Neural cell (in vitro differentiated cells): Measurements from ENCODE around the gene CFAP20DC. TPM values are rescaled to one million over a fixed set of nuclear protein-coding genes. Genes with fewer than 3 reads are reported as not detected.

Experiments
- H2AFZ ChIP-seq: fragments of 200-600, 300-800 bp; sonication (generic), shearing (Covaris generic); 2 replicates; pipeline ENCODE4 v1.6.0; 2014; ENCODE audit warnings: low read depth, mild to moderate bottlenecking, antibody characterized with exemption, low read length, moderate library complexity
- H3F3A ChIP-seq: fragments of 200-600 bp; shearing (Covaris generic); 2 replicates; pipeline ENCODE4 v1.6.1; 2016; ENCODE audit warnings: mild to moderate bottlenecking, moderate library complexity, mixed read lengths, antibody characterized with exemption, low read length; ENCODE audit not compliant: insufficient read depth, poor library complexity, severe bottlenecking
- H3K27ac ChIP-seq: fragments of 200-600, 300-800 bp; sonication (generic), shearing (Covaris generic); 2 replicates; pipeline ENCODE4 v1.5.1; 2014; ENCODE audit warnings: mild to moderate bottlenecking, low read length, moderate library complexity
- H3K27me3 ChIP-seq: fragments of 300-800, 200-600 bp; sonication (generic), shearing (Covaris generic); 2 replicates; pipeline ENCODE4 v1.6.0; 2014; ENCODE audit warnings: mild to moderate bottlenecking, low read depth, low read length, moderate library complexity; ENCODE audit not compliant: insufficient read depth
- H3K36me3 ChIP-seq: fragments of 300-800, 200-600 bp; sonication (generic), shearing (Covaris generic); 2 replicates; pipeline ENCODE4 v1.5.1; 2014; ENCODE audit warnings: mild to moderate bottlenecking, antibody characterized with exemption, low read length, moderate library complexity; ENCODE audit not compliant: insufficient read depth
- H3K4me2 ChIP-seq: fragments of 300-800, 200-600 bp; sonication (generic), shearing (Covaris generic); 2 replicates; pipeline ENCODE4 v1.6.0; 2014; ENCODE audit warnings: mild to moderate bottlenecking, low read length
- H3K4me3 ChIP-seq: fragments of 300-800, 200-600 bp; sonication (generic), shearing (Covaris generic); 2 replicates; pipeline ENCODE4 v1.5.1; 2014; ENCODE audit warnings: mild to moderate bottlenecking, low read length, moderate library complexity
- H3K79me2 ChIP-seq: fragments of 200-600 bp; shearing (Covaris generic); replicated peaks from 2 replicates; pipeline ENCODE4 v1.6.0; 2014; ENCODE audit warnings: mild to moderate bottlenecking, low read length, moderate library complexity; ENCODE audit not compliant: insufficient read depth
- H3K9ac ChIP-seq: fragments of 300-800, 200-600 bp; sonication (generic), shearing (Covaris generic); 2 replicates; pipeline ENCODE4 v1.6.1; 2016; ENCODE audit warnings: mild to moderate bottlenecking, low read length, mixed read lengths
- H3K9me2 ChIP-seq: fragments of 200-600 bp; shearing (Covaris generic); 2 replicates; pipeline ENCODE4 v1.6.1; 2016; ENCODE audit warnings: mild to moderate bottlenecking, low read length, mixed read lengths; ENCODE audit not compliant: insufficient read depth
- H3K9me3 ChIP-seq: fragments of 200-600, 300-800 bp; sonication (generic), shearing (Covaris generic); 2 replicates; pipeline ENCODE4 v1.6.1; 2016; ENCODE audit warnings: mild to moderate bottlenecking, mixed run types, low read length, moderate library complexity, mixed read lengths
- H4K20me1 ChIP-seq: fragments of 200-600 bp; shearing (Covaris generic); 2 replicates; pipeline ENCODE4 v1.6.1; 2016; ENCODE audit warnings: mild to moderate bottlenecking, mixed run types; ENCODE audit not compliant: insufficient read depth
- EP300 ChIP-seq: fragments of 450-650 bp; conservative IDR thresholded peaks from 2 replicates; pipeline ENCODE4 v1.6.1; 2014; ENCODE audit warnings: antibody characterized with exemption, mild to moderate bottlenecking, moderate library complexity; ENCODE audit not compliant: poor library complexity, severe bottlenecking
- EZH2 ChIP-seq: fragments of 200-600, 300-800 bp; shearing (Covaris generic), sonication (generic); IDR thresholded peaks from 2 replicates; pipeline ENCODE4 v1.6.1; 2014; ENCODE audit warnings: antibody characterized with exemption, low read length, borderline replicate concordance, mild to moderate bottlenecking; ENCODE audit not compliant: insufficient read depth, poor library complexity, severe bottlenecking
- MXI1 ChIP-seq: fragments of 450-650 bp; conservative IDR thresholded peaks from 2 replicates; pipeline ENCODE4 v1.6.1; 2014; ENCODE audit warnings: antibody characterized with exemption, mild to moderate bottlenecking; ENCODE audit not compliant: poor library complexity, severe bottlenecking
- POLR2AphosphoS5 ChIP-seq: IDR thresholded peaks from 2 replicates; pipeline ENCODE4 v1.6.1; 2012
- RAD21 ChIP-seq: fragments of 450-650 bp; conservative IDR thresholded peaks from 2 replicates; pipeline ENCODE4 v1.6.1; 2014; ENCODE audit warnings: antibody characterized with exemption, mild to moderate bottlenecking, moderate library complexity
- REST ChIP-seq: IDR thresholded peaks from 2 replicates; pipeline ENCODE4 v1.6.1; 2012; ENCODE audit warnings: borderline replicate concordance
- SMC3 ChIP-seq: fragments of 450-650 bp; conservative IDR thresholded peaks from 2 replicates; pipeline ENCODE4 v1.6.1; 2014; ENCODE audit warnings: antibody characterized with exemption, mild to moderate bottlenecking, moderate library complexity; ENCODE audit not compliant: poor library complexity
- TAF1 ChIP-seq: IDR thresholded peaks from 2 replicates; pipeline ENCODE4 v1.6.1; 2012; ENCODE audit warnings: low read depth
- polyA plus RNA-seq: library from polyadenylated mRNA; depleted of rRNA; stranded (reverse); fragments of >200 nt; gene quantifications from 2 replicates; pipeline ENCODE4 v1.2.3, GENCODE V29; 2014
- TF ChIP-seq, protein P1 (sequence below): fragments of 450-650 bp; IDR thresholded peaks from 2 replicates; pipeline ENCODE4 v1.5.1; 2014; ENCODE audit warnings: antibody characterized with exemption, mild to moderate bottlenecking, moderate library complexity; ENCODE audit not compliant: poor library complexity, severe bottlenecking

The CFAP20DC gene
- polyA plus RNA-seq, 1 donor from 2014 or later, result not detected

- Histone ChIP-seq H3F3A (no peaks in the 10 kb centered on the region), H3K4me3 (no peak overlapping the region), H2AFZ (no peak overlapping the region), H3K27ac (no peak overlapping the region), H3K9me2 (no peaks in the 10 kb centered on the region), H3K9me3 (no peaks in the 10 kb centered on the region), H3K36me3 (no peaks in the 10 kb centered on the region), H4K20me1 (no peaks in the 10 kb centered on the region), H3K4me2 (no peak overlapping the region), H3K9ac (no peak overlapping the region), H3K27me3 (no peaks in the 10 kb centered on the region), H3K79me2 (no peaks in the 10 kb centered on the region)
- TF ChIP-seq, protein P1, sequence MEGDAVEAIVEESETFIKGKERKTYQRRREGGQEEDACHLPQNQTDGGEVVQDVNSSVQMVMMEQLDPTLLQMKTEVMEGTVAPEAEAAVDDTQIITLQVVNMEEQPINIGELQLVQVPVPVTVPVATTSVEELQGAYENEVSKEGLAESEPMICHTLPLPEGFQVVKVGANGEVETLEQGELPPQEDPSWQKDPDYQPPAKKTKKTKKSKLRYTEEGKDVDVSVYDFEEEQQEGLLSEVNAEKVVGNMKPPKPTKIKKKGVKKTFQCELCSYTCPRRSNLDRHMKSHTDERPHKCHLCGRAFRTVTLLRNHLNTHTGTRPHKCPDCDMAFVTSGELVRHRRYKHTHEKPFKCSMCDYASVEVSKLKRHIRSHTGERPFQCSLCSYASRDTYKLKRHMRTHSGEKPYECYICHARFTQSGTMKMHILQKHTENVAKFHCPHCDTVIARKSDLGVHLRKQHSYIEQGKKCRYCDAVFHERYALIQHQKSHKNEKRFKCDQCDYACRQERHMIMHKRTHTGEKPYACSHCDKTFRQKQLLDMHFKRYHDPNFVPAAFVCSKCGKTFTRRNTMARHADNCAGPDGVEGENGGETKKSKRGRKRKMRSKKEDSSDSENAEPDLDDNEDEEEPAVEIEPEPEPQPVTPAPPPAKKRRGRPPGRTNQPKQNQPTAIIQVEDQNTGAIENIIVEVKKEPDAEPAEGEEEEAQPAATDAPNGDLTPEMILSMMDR, result no peak
- no peak for TF ChIP-seq REST
- no peak for TF ChIP-seq MXI1
- TF ChIP-seq SMC3, result no peak
- TF ChIP-seq RAD21, result no peak
- TF ChIP-seq EZH2, result no peak
- TF ChIP-seq TAF1, result no peak
- TF ChIP-seq EP300, result no peak
- TF ChIP-seq POLR2AphosphoS5, result no peak
These were observed 58.8 kb downstream of the CFAP20DC start for GRCh38 chr3:58991026-58991425.

- H3K4me2 ChIP-seq, result no peak overlapping the region
- no peak overlapping the region for H3K9ac ChIP-seq
- TF ChIP-seq, protein P1, result no peak
- TF ChIP-seq RAD21 (no peak), REST (no peak), POLR2AphosphoS5 (no peak), EZH2 (no peak), EP300 (no peak), TAF1 (no peak), MXI1 (no peak), SMC3 (no peak)
- no peaks in the 10 kb centered on the region for H3K79me2 ChIP-seq
- no peak overlapping the region for H2AFZ ChIP-seq
- H3K9me2 ChIP-seq, result no peaks in the 10 kb centered on the region
- H4K20me1 ChIP-seq, result no peaks in the 10 kb centered on the region
- no peaks in the 10 kb centered on the region for H3F3A ChIP-seq
- H3K27me3 ChIP-seq, result no peaks in the 10 kb centered on the region
- H3K27ac ChIP-seq, result no peak overlapping the region
- no peak overlapping the region for H3K4me3 ChIP-seq
- no peaks in the 10 kb centered on the region for H3K36me3 ChIP-seq
- H3K9me3 ChIP-seq, result no peaks in the 10 kb centered on the region
These were observed 59.9 kb downstream of the CFAP20DC start for GRCh38 chr3:58989955-58990354.
